GM21367 (cell line): ENCODE results near the gene CASK.

Experiments
- ATAC-seq: cut with Tn5 transposase; IDR thresholded peaks from one replicate; pipeline ENCODE4 v1.9.1; 2021; ENCODE audit not compliant: unreplicated experiment

CASK gene

DNA sequence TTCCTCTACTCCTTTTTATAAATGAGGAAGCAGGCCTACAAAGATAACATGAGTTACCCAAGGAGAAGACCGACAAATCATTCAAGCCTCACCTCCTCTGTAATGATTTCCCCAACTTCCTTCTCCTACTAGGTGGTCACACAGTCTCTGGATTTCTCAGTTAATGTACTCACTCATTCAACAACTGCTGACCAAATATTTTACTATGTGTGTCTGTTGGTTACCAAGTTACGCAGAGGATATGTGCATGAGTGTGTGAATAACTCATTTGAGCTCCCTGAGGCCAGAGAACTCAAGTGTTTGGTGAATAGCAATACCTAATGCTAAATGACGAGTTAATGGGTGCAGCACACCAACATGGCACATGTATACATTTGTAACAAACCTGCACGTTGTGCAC is 10.4 kb downstream of the CASK start:
- no peak for ATAC-seq

GRCh38 chrX:41909068-41909467 is 14.3 kb downstream of the CASK start:
- no peak for ATAC-seq

GRCh38 chrX:41906515-41907187 is 16.7 kb downstream of the CASK start:
- no peak for ATAC-seq

DNA sequence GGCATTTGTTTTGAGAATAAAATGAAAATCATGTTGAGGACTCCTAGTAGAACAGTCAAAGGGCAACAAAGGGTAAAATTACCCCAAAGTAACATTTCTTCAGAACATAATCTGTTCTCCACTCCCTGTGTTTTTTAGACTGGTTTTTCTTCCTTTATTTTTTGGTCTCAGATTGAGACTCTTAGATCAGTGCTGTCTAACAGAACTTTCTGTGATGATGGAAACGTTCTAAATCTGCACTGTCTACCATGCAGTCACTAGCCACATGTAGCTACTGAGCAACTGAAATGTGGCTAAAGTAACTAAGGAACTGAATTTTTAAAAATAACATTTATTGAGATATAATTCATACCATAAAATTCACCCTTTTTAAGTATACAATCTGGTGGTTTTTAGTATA is 19.8 kb downstream of the CASK start:
- no peak for ATAC-seq

DNA sequence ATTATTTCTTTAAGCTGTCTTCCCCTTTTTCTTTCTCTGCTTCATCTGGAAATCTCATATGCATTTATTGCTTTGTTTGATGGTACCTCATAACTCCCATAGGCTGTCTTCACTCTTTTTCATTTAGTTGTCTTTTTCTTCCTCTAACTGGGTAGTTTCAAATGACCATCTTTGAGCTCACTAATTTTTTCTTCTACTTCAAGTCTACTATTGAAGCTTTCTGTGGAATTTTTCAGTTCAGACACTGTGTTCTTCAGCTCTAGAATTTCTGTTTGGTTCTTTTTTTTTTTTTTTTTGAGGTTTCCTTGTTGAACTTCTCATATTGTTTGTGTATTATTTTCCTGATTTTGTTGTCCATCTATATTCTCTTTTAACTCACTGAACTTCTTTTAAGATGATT is 23.0 kb downstream of the CASK start:
- ATAC-seq: no peak

- ATAC-seq: no peak
Measured at GRCh38 chrX:41895826-41896225, 27.5 kb downstream of the CASK start.

GRCh38 chrX:41890026-41890423 is 33.3 kb downstream of the CASK start:
- no peak for ATAC-seq

DNA sequence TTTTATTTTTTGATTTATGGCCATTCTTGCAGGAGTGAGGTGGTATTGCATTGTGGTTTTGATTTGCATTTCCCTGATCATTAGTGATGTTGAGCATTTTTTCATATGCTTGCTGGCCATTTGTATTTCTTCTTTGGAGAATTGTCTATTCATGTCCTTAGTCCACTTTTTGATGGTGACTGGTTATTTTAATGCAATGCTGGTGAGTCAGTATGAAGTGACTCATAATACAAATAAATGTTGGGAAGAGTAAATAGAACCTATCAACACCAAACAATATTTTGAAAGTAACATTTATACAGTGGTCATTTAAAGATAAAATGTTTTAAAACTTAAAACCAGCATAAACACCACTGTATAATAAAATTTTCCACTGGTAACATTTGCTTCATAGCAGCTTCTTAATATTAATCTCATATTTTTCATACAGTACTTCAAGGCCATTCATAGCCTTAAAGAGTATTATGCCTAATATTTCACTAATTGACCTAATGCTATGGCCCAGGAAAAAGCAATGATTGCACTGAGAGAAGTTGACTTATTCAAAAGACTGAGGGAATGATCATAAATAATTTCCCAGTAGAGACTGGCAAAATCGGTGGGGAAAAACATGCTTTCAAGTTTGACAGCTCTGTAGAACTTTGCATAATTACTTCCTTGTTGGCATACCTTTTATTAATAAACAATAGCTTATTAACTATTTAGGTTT is 33.9 kb downstream of the CASK start:
- ATAC-seq: no peak

GRCh38 chrX:41887691-41888090 is 35.7 kb downstream of the CASK start:
- ATAC-seq: no peak

- no peak for ATAC-seq
Measured at GRCh38 chrX:41885724-41886123, 37.6 kb downstream of the CASK start.

DNA sequence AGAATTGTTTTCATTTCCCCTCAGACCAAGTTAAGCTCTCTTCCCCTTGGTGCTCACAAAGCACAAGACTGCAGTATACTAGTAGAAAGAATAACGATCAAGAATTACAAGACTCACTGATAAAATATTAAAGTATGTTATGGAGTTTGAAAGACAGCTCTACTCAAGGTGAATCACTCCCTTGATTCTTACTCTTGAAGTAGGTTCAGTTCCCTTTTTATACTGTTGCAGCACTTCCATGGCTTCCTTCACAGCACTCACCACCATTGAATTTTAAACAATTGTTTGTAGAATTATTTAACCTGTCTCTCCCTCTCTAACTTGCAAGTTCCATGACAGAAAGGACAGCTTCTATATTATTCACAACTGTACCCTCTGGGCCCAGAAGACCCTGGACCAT is 42.2 kb downstream of the CASK start:
- no peak for ATAC-seq

DNA sequence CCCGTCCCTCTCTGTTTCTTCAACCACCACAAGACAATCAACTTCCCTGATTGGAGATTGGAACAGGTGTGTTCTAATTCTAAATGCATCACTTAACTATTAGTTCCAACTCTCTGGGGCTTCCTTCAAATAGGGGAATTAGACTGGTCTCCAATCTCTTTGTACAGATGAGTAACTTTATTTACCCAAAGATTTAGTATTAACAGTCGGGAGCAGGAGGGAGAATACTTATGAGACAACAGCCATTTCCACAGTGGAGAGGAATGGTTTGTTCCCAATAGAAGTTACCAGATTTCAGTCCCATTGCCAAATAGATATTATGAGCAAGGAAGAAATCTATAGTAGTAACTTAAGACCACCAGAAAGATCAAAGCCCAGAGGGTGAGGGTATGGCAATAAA is 46.2 kb downstream of the CASK start:
- ATAC-seq: no peak

GRCh38 chrX:41875142-41875541 is 48.2 kb downstream of the CASK start:
- no peak for ATAC-seq

GRCh38 chrX:41870719-41871151 is 52.6 kb downstream of the CASK start:
- no peak for ATAC-seq

DNA sequence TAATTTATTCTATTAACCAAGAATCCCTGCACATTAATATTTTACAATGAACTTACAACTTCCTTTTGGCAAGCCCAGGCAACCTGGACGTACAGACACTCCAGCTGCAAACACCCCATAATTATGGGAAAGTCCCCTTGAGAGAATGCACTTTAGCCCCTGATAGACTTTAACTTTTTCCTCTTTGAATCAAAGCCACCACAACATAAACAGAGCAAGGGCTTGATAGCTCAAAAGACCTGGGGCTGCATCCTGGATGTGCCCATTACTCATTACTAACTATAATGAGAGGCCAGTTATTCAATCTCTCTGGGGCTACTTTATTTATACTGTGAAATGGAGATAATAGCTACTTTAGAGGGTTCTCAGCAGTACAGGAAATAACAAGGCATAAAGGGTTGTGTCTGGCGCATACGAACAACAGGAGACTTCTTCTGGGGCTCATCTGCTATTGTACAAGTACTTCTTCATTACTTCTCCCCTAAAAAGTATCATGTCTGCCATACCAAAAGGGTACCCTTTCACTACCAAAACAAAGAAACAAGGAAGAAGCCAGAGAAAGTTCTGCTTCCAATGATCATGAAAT is 54.9 kb downstream of the CASK start:
- no peak for ATAC-seq

DNA sequence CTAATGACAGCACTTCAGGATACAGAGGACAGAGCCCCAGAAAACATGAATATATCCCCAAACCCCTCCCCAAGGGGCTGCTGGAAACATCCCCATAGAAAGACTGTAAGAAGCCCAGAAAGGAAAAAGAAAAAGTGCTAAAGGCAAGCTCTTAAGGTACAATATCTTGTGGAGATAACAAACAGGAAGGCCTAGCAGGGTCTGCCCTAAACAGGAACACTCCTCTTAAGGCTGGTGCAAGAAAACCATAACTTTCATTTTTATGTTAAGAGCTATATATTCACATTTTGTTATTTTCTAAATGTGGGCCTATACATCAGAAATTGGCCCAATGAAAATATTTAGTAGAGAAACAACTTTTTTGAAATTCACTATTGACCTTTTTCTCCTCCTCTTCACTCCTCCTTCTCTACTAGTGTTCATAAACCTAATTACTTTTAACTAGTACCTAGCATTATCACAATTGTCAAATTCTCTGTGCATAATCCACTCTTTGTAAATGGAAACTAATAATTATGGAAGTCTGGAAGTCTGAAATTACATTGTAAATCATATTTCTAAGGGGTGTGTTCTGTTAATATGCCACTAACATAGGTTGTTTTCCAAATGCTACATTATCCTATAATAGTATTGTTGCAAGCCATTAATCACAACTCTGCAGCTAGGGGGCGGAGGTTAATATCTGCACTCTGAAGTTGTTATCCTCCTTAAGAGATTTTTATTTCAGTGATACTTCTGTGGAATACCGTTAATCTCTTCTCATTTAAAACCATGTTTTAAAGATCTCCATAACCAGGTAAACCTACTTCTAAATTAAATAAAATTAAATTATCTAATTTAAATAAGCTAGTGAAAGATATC is 59.8 kb downstream of the CASK start:
- no peak for ATAC-seq

- no peak for ATAC-seq
Measured at GRCh38 chrX:41862562-41863184, 60.7 kb downstream of the CASK start.

DNA sequence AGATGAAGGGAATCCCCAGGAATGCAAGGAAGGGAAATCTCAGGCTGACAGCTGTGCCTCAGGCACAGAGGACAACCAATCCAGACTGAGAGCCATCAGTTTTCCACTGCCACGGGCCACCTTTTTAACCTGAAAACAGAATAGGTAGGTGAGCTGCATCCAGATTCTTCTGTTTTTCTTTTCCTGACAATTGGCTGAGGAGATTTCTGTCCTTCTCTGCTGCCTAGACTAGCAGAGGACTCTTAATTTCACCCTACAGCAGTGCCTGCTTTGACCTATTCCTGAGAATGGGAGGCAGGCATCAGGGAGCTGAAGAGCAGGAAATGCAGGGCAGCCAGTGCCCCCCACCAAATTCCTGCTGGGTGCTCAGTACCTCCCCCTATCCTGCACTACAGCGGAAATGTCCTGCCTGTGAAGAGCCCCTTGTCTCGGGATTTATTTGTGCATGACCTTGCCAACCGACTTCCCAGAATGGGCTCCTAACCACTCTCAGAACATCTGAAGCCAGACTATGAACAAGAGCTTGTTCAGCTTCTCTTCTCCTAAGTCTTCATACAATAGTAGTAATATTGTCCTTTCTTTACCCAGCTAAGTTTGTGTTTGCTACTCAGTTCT is 65.1 kb downstream of the CASK start:
- no peak for ATAC-seq

DNA sequence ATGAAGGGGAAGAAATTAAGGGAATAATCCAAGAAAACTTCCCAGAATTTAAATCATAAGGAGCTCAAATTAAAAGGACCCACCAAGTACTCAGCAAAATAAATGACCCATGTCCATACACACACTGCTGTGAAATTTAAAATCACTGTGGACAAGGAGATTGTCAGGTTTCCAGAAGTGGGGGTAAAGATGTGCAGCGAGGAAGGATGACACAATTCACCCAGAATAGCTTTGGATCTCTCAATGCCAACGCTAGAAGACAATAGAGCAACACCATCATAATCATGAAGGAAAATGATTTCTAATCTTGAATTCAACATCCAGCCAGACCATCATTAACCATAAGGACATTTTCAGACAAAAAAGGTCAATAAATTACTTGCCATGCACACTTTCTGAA is 65.7 kb downstream of the CASK start:
- ATAC-seq: no peak

GRCh38 chrX:41846714-41847113 is 76.6 kb downstream of the CASK start:
- no peak for ATAC-seq
